ENCODE data around the gene IQSEC1.
"Not testable (repeated sequence)": the region's sequence is repeated elsewhere in the genome, so short reads cannot be mapped to it uniquely, and the experiment has no call there.

Gene IQSEC1

GRCh38 chr3:12853847-12854246 lies 219.4 kb downstream of the IQSEC1 start:
- FAIRE-seq: not testable (repeated sequence)

GRCh38 chr3:12852201-12852600 lies 221.0 kb downstream of the IQSEC1 start:
- FAIRE-seq: no peak

Measured in islet of Langerhans (tissue), 1 donor.